HG03571 (cell line): ENCODE measurements around the gene KLF9.

Source experiments
- ATAC-seq: cut with Tn5 transposase; IDR thresholded peaks from one replicate; pipeline ENCODE4 v1.9.1; 2021; ENCODE audit not compliant: unreplicated experiment

Gene KLF9

DNA sequence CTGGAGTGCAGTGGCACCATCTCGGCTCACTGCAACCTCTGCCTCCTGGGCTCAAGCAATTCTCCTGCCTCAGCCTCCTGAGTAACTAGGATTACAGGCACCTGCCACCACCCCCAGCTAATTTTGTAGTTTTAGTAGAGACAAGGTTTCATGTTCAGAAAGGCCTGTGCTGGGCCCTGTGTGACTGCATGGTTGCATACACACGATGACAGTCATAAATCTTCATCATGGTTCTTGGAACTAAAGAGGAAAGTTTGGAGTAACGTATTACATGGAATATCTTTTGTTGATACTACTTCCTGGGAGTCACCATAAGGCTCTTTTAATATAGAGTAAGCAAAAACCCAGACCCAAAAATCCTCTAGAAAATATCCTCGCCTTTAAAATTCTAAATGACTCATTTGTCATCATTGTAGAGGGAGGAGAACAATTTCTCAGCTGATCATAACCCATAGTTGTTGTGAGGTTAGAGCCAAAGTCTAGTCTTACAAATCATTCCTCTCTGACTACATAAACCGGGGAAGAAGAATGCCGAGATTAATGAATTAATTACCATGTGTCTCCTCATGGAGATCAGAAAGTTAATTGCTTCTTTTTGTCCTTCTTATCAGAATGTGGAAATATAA is 47.0 kb downstream of the KLF9 start:
- no peak for ATAC-seq

GRCh38 chr9:70363760-70364159 is 50.7 kb downstream of the KLF9 start:
- ATAC-seq, result no peak

- no peak for ATAC-seq
These were observed 51.5 kb downstream of the KLF9 start for GRCh38 chr9:70362952-70363351.

DNA sequence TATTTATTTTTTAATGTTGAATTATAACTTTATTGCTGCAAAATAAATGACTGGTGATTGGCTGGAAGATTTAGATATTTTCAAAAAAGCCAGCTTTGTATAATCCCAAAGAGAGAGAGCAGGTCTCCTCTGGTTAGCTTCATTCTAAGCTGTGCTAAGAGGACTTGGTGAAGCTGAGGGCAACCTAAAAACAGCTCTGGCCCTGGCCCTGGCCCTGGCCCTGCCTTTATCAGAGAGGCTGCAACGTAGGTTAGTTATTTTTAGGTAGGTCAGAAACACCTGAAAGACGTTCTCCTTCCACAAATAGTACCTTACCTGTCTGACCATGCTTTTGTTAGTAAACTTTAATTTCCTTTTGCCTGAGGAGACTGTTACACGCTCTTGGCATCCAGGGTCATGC is 58.7 kb downstream of the KLF9 start:
- no peak for ATAC-seq

DNA sequence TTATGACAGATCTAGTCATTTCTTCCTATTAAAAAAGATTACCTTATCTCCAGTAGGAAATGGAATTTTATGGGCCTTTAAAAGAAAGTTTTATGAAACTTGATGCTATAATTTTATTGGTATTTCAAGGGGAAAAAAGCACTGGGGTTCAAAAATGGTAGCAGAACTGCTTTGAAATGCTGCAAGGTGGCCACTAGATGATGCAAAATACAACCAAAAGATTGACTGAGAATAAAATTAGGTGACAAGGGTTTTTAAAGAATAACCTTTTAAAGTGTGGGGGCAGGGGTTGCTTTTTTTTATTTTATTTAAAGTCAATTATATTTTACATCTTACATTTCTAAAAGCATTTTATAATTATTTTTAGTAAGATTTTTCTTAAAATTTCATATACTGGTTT is 61.7 kb downstream of the KLF9 start:
- ATAC-seq, result no peak

DNA sequence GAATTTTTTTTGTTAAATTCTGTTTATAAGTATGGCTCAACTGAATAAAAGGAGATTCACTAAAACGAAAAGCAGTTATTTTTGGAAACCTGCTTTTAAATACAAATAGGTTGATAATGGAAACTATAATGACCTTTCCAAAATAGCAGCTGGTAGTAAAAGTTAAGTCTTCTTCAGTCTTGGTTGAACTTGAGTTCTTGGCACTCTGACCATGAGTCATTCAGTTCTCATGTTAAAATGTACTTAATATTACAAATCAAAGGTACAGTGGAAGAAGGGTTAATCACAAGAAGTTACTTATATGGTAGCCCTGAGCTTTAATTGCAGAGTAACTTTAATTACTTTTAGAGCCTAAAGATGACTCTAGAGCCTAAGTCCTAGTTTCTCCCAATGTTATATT is 62.1 kb downstream of the KLF9 start:
- ATAC-seq, result no peak

DNA sequence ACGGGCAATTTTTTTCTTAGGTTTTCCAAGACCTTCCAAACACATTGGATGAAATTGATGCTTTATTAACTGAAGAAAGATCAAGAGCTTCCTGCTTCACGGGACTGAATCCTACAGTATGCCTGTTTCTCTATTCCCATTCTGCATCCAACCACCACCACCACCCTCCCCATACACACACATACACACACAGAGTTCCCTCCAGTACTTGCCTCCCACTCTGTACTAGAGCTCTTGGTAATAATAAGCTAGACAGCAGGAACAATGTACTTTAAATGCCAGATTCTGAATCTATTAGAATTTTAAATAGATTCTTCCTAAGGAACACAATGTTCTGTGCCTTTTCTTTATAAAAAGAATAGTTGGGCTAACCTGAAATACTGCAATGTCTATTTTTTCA is 67.4 kb downstream of the KLF9 start:
- no peak for ATAC-seq

DNA sequence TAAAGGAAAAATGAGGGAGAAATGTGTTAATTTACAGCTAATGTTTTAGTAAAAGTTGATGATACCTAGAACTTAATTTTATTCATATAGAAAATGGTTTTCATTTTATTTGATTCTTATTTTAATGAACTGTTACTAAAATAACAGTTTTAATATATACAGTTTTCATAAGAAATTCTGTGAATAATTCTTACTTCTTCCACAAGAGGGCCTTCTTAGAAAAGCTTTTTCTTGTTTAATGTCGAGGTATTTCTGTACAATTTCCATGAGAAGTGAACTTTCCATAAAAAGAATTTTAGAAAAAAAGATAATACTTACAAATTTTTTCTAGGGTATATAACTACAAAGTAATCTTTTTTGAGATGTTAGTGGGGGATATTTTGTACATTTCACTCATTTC is 73.9 kb downstream of the KLF9 start:
- no peak for ATAC-seq
